Measurements from ENCODE around the gene ITGA8.

GRCh38 chr10:15550950-15551349 is 168.8 kb downstream of the ITGA8 start:
- TF ChIP-seq CTCF (IDR thresholded peaks at IDR 0.05; ENCODE audit: low read length) (no peak), EZH2 (IDR thresholded peaks at IDR 0.05; ENCODE audit: borderline replicate concordance, low read length) (no peak)

All from OCI-LY1 (cell line).